NT2/D1 (cell line): ENCODE data around the gene GLIS1.

Source experiments
- DNase-seq: peaks from one replicate; pipeline ENCODE4 v3.0.0-alpha.2; 2011; ENCODE audit warnings: low read depth, low spot score
- H3K27me3 ChIP-seq: 2 replicates; pipeline ENCODE4 v1.6.0; 2011; ENCODE audit warnings: mild to moderate bottlenecking; ENCODE audit not compliant: insufficient read length, insufficient read depth
- H3K36me3 ChIP-seq: 2 replicates; pipeline ENCODE4 v1.6.1; 2011; ENCODE audit warnings: mild to moderate bottlenecking, low read length, mixed read lengths; ENCODE audit not compliant: insufficient read depth, insufficient read length
- H3K4me1 ChIP-seq: 2 replicates; pipeline ENCODE4 v1.5.1; 2011; ENCODE audit not compliant: insufficient read depth, insufficient read length
- H3K4me3 ChIP-seq: 2 replicates; pipeline ENCODE4 v1.5.1; 2011; ENCODE audit warnings: low read depth; ENCODE audit not compliant: insufficient read length
- H3K9ac ChIP-seq: 2 replicates; pipeline ENCODE4 v1.6.0; 2011; ENCODE audit warnings: low read depth; ENCODE audit not compliant: insufficient read length
- H3K9me3 ChIP-seq: 2 replicates; pipeline ENCODE4 v1.5.1; 2011; ENCODE audit warnings: mild to moderate bottlenecking, low read length; ENCODE audit not compliant: insufficient read depth
- SUZ12 ChIP-seq: IDR thresholded peaks from 2 replicates; pipeline ENCODE4 v1.6.1; 2011; ENCODE audit not compliant: insufficient read length, insufficient read depth; ENCODE audit errors: extremely low read depth
- YY1 ChIP-seq: IDR thresholded peaks from 2 replicates; pipeline ENCODE4 v1.6.1; 2011; ENCODE audit not compliant: insufficient read length, insufficient read depth
- ZNF274 ChIP-seq: IDR thresholded peaks from 2 replicates; pipeline ENCODE4 v1.6.1; 2011; ENCODE audit warnings: mild to moderate bottlenecking, low read depth, low read length

GLIS1 gene

GRCh38 chr1:53693773-53694717 lies 44.9 kb downstream of the GLIS1 start:
- Histone ChIP-seq H3K4me3 (no peak overlapping the region), H3K36me3 (no peaks in the 10 kb centered on the region), H3K9ac (peak overlapping the region; percentile 22), H3K9me3 (no peaks in the 10 kb centered on the region), H3K27me3 (no peaks in the 10 kb centered on the region), H3K4me1 (peaks cover 22% of the 10 kb centered on the region)
- TF ChIP-seq ZNF274 (no peak), YY1 (no peak), SUZ12 (no peak)
- DNase-seq = no peak

GRCh38 chr1:53693339-53693738 lies 45.6 kb downstream of the GLIS1 start:
- no peaks in the 10 kb centered on the region for H3K36me3 ChIP-seq
- no peaks in the 10 kb centered on the region for H3K9me3 ChIP-seq
- TF ChIP-seq SUZ12 (no peak), YY1 (no peak), ZNF274 (no peak)
- peak overlapping the region; percentile 22 for H3K9ac ChIP-seq
- H3K4me3 ChIP-seq = no peak overlapping the region
- peaks cover 26% of the 10 kb centered on the region for H3K4me1 ChIP-seq
- no peaks in the 10 kb centered on the region for H3K27me3 ChIP-seq
- no peak for DNase-seq

- Histone ChIP-seq H3K4me3 (no peak overlapping the region), H3K27me3 (no peaks in the 10 kb centered on the region), H3K36me3 (no peaks in the 10 kb centered on the region), H3K9me3 (no peaks in the 10 kb centered on the region), H3K4me1 (peaks cover 42% of the 10 kb centered on the region), H3K9ac (no peak overlapping the region)
- TF ChIP-seq SUZ12 = no peak
- TF ChIP-seq YY1 = no peak
- TF ChIP-seq ZNF274 = no peak
- DNase-seq = no peak
Measured at GRCh38 chr1:53691326-53691725, 47.6 kb downstream of the GLIS1 start.

GRCh38 chr1:53690411-53690810 lies 48.6 kb downstream of the GLIS1 start:
- H3K36me3 ChIP-seq = no peaks in the 10 kb centered on the region
- H3K4me3 ChIP-seq = no peak overlapping the region
- H3K27me3 ChIP-seq = peaks cover 3% of the 10 kb centered on the region
- DNase-seq = no peak
- no peak for TF ChIP-seq ZNF274
- TF ChIP-seq YY1 = no peak
- no peak for TF ChIP-seq SUZ12
- no peaks in the 10 kb centered on the region for H3K9me3 ChIP-seq
- peaks cover 43% of the 10 kb centered on the region for H3K4me1 ChIP-seq
- H3K9ac ChIP-seq = no peak overlapping the region

- TF ChIP-seq ZNF274 (no peak), YY1 (no peak), SUZ12 (no peak)
- Histone ChIP-seq H3K27me3 (peaks cover 9% of the 10 kb centered on the region), H3K9me3 (no peaks in the 10 kb centered on the region), H3K4me3 (no peak overlapping the region), H3K36me3 (no peaks in the 10 kb centered on the region), H3K4me1 (peaks cover 46% of the 10 kb centered on the region), H3K9ac (no peak overlapping the region)
- DNase-seq = no peak
Measured at GRCh38 chr1:53689736-53690326, 49.1 kb downstream of the GLIS1 start.

GRCh38 chr1:53689223-53689622 lies 49.7 kb downstream of the GLIS1 start:
- no peak for DNase-seq
- TF ChIP-seq ZNF274 = no peak
- no peak for TF ChIP-seq YY1
- Histone ChIP-seq H3K36me3 (no peaks in the 10 kb centered on the region), H3K4me1 (peaks cover 46% of the 10 kb centered on the region), H3K4me3 (no peak overlapping the region), H3K27me3 (peaks cover 13% of the 10 kb centered on the region), H3K9me3 (no peaks in the 10 kb centered on the region), H3K9ac (no peak overlapping the region)

GRCh38 chr1:53688381-53689102 lies 50.4 kb downstream of the GLIS1 start:
- H3K9ac ChIP-seq = no peak overlapping the region
- no peak overlapping the region for H3K4me3 ChIP-seq
- H3K4me1 ChIP-seq = peaks cover 42% of the 10 kb centered on the region
- no peak for DNase-seq
- H3K27me3 ChIP-seq = peaks cover 13% of the 10 kb centered on the region
- no peaks in the 10 kb centered on the region for H3K9me3 ChIP-seq
- H3K36me3 ChIP-seq = no peaks in the 10 kb centered on the region
- TF ChIP-seq ZNF274 (no peak), SUZ12 (no peak), YY1 (no peak)
